Activated CD8-positive, alpha-beta T cell treated with anti-CD3 and anti-CD28 coated beads for 36 hours (primary cell): Measurements from ENCODE around the gene POC1B. TPM values are rescaled to one million over a fixed set of nuclear protein-coding genes. Genes with fewer than 3 reads are reported as not detected.

Source experiments
- ATAC-seq: fragments of 200-7000 bp; cut with Tn5 transposase; one replicate; pipeline ENCODE4 v1.10.0; 2021; ENCODE audit warnings: mild to moderate bottlenecking, moderate library complexity
- CTCF ChIA-PET: fragments of 350-600 bp; sonication (Branson Sonifier 250); formaldehyde crosslinking; loops from one replicate; lab custom pipeline; 2021; ENCODE audit warnings: antibody characterized with exemption; lab: Charles Lee
- POLR2A ChIA-PET: fragments of 350-600 bp; sonication (Branson Sonifier 250); formaldehyde crosslinking; loops from one replicate; lab custom pipeline; 2021; ENCODE audit warnings: antibody characterized with exemption; lab: Charles Lee
- DNase-seq: peaks from one replicate; pipeline ENCODE4 v3.0.0-alpha.2; 2020
- H3K27ac Mint-ChIP-seq: one replicate; pipeline ENCODE4 v1.8.0; 2021; ENCODE audit warnings: mild to moderate bottlenecking, mixed read lengths
- H3K27me3 Mint-ChIP-seq: one replicate; pipeline ENCODE4 v1.8.0; 2021; ENCODE audit warnings: mixed read lengths
- H3K36me3 Mint-ChIP-seq: one replicate; pipeline ENCODE4 v1.8.0; 2021; ENCODE audit warnings: low read depth, mixed read lengths
- H3K4me1 Mint-ChIP-seq: one replicate; pipeline ENCODE4 v1.8.0; 2021; ENCODE audit warnings: low read depth, mixed read lengths
- H3K4me3 Mint-ChIP-seq: one replicate; pipeline ENCODE4 v1.8.0; 2021; ENCODE audit warnings: mild to moderate bottlenecking, moderate library complexity, mixed read lengths
- H3K9me3 Mint-ChIP-seq: one replicate; pipeline ENCODE4 v1.8.0; 2021; ENCODE audit warnings: mixed read lengths
- CTCF ChIP-seq: fragments of 200-600 bp; IDR thresholded peaks from one replicate; pipeline ENCODE4 v1.8.0; 2022; ENCODE audit warnings: antibody characterized with exemption, mild to moderate bottlenecking
- intact Hi-C: fragments of 100-400 bp; cut with micrococcal nuclease; formaldehyde crosslinking; loops from one replicate; pipeline ENCODE4 v1.10.0; 2022
- total RNA-seq, 2 experiments: library from RNA; stranded (reverse); gene quantifications; one replicate each; pipeline ENCODE4 v1.2.3, GENCODE V29; 2021

Gene POC1B
- total RNA-seq, 2 experiments from 2014 or later, result 31.9 to 34.8 TPM

GRCh38 chr12:89546151-89546550 is 20.3 kb upstream of the POC1B start:
- CTCF ChIA-PET, result interaction anchor here (1.4 kb wide), 1 partner anchor 115 kb away, joined by 3 read pairs; no protein-coding TSS in a partner anchor
- Mint-ChIP-seq H3K4me3 (no peak overlapping the region), H3K4me1 (peaks cover 6% of the 10 kb centered on the region), H3K9me3 (no peaks in the 10 kb centered on the region), H3K36me3 (no peaks in the 10 kb centered on the region), H3K27me3 (peaks cover 2% of the 10 kb centered on the region), H3K27ac (no peak overlapping the region)
- ATAC-seq (no peak), DNase-seq (no peak)
- intact Hi-C loops, result no loop called here
- POLR2A ChIA-PET, result no interaction called here
- no peak for TF ChIP-seq CTCF

GRCh38 chr12:89544681-89545184 is 18.9 kb upstream of the POC1B start:
- H3K9me3 Mint-ChIP-seq, result no peaks in the 10 kb centered on the region
- no peak overlapping the region for H3K27ac Mint-ChIP-seq
- no peak for TF ChIP-seq CTCF
- no peak for ATAC-seq
- H3K36me3 Mint-ChIP-seq, result no peaks in the 10 kb centered on the region
- intact Hi-C loops, result loop anchor here (5.0 kb wide), 3 partner anchors 418 to 1308 kb away; no protein-coding TSS in a partner anchor
- ChIA-PET POLR2A (interaction anchor here (0.5 to 1.3 kb wide), 2 partner anchors 76 to 533 kb away, joined by 3 read pairs; no protein-coding TSS in a partner anchor), CTCF (interaction anchor here (0.7 to 3.3 kb wide), 11 partner anchors 15 to 558 kb away, joined by 3 to 26 read pairs (median 5); no protein-coding TSS in a partner anchor)
- peaks cover 6% of the 10 kb centered on the region for H3K4me1 Mint-ChIP-seq
- DNase-seq, result no peak
- no peaks in the 10 kb centered on the region for H3K27me3 Mint-ChIP-seq
- H3K4me3 Mint-ChIP-seq, result no peak overlapping the region

GRCh38 chr12:89544022-89544421 is 18.2 kb upstream of the POC1B start:
- intact Hi-C loops, result loop anchor here (5.0 kb wide), 3 partner anchors 418 to 1308 kb away; no protein-coding TSS in a partner anchor
- no peak for ATAC-seq
- Mint-ChIP-seq H3K4me3 (no peak overlapping the region), H3K4me1 (peaks cover 6% of the 10 kb centered on the region), H3K27ac (no peak overlapping the region), H3K36me3 (no peaks in the 10 kb centered on the region), H3K9me3 (no peaks in the 10 kb centered on the region), H3K27me3 (no peaks in the 10 kb centered on the region)
- ChIA-PET POLR2A (interaction anchor here (0.5 to 1.3 kb wide), 2 partner anchors 75 to 534 kb away, joined by 3 read pairs; no protein-coding TSS in a partner anchor), CTCF (interaction anchor here (0.9 to 3.3 kb wide), 29 partner anchors 14 to 1310 kb away, joined by 3 to 26 read pairs (median 5); no protein-coding TSS in a partner anchor)
- DNase-seq, result no peak
- no peak for TF ChIP-seq CTCF

- ATAC-seq (peak; percentile 86), DNase-seq (peak; percentile 80)
- TF ChIP-seq CTCF, result peak; percentile 81
- H3K4me3 Mint-ChIP-seq, result no peak overlapping the region
- ChIA-PET POLR2A (interaction anchor here (0.9 kb wide), 1 partner anchor 66 kb away, joined by 3 read pairs; no protein-coding TSS in a partner anchor), CTCF (interaction anchor here (0.6 to 3.3 kb wide), 43 partner anchors 9 to 1311 kb away, joined by 3 to 26 read pairs (median 4); partner anchors contain the start of genes ATP2B1 and GALNT4)
- no peaks in the 10 kb centered on the region for H3K27me3 Mint-ChIP-seq
- H3K9me3 Mint-ChIP-seq, result no peaks in the 10 kb centered on the region
- no peaks in the 10 kb centered on the region for H3K36me3 Mint-ChIP-seq
- intact Hi-C loops, result loop anchor here (5.0 kb wide), 3 partner anchors 419 to 1309 kb away; no protein-coding TSS in a partner anchor
- H3K4me1 Mint-ChIP-seq, result peaks cover 6% of the 10 kb centered on the region
- H3K27ac Mint-ChIP-seq, result no peak overlapping the region
These were observed 17.2 kb upstream of the POC1B start for GRCh38 chr12:89542912-89543592.
